Keratinocyte (primary cell): ENCODE results near the gene UNC93A. TPM values are rescaled to one million over a fixed set of nuclear protein-coding genes. Genes with fewer than 3 reads are reported as not detected.

ENCODE experiments used
- DNase-seq: peaks from one replicate; pipeline ENCODE4 v3.0.0-alpha.2; 2011; ENCODE audit warnings: low read depth, missing footprints, low spot score
- FAIRE-seq: peaks from 2 replicates; lab custom pipeline; 2011; peaks lifted over from hg19 to GRCh38; lab: Jason Lieb, UNC
- H2AFZ ChIP-seq: 2 replicates; pipeline ENCODE4 v1.6.0; 2012; ENCODE audit warnings: low read length, control low read depth, inconsistent platforms; ENCODE audit not compliant: control insufficient read depth
- H3K27ac ChIP-seq: 2 replicates; pipeline ENCODE4 v1.5.1; 2011; ENCODE audit warnings: low read length; ENCODE audit not compliant: control insufficient read depth, insufficient read depth
- H3K27me3 ChIP-seq: 3 replicates; pipeline ENCODE4 v1.6.0; 2011; ENCODE audit warnings: low read length; ENCODE audit not compliant: control insufficient read depth, insufficient read depth; ENCODE audit errors: extremely low read depth
- H3K36me3 ChIP-seq, 2 experiments: 2 replicates in 1 of 2; 3 replicates in 1 of 2; pipeline ENCODE4 v1.5.1; 2011; ENCODE audit warnings: low read length in 2 of 2, mild to moderate bottlenecking in 1 of 2; ENCODE audit not compliant: control insufficient read depth in 2 of 2, insufficient read depth in 2 of 2; ENCODE audit errors: extremely low read depth in 1 of 2
- H3K4me1 ChIP-seq: 3 replicates; pipeline ENCODE4 v1.5.1; 2011; ENCODE audit warnings: low read length; ENCODE audit not compliant: control insufficient read depth, insufficient read depth; ENCODE audit errors: extremely low read depth
- H3K4me2 ChIP-seq: 3 replicates; pipeline ENCODE4 v1.6.0; 2011; ENCODE audit warnings: low read depth, low read length; ENCODE audit not compliant: control insufficient read depth, insufficient read depth; ENCODE audit errors: extremely low read depth
- H3K4me3 ChIP-seq, 3 experiments: fragments of 200-600 bp in 1 of 3; sonication (generic) in 1 of 3; 2 replicates in 2 of 3; 3 replicates in 1 of 3; pipeline ENCODE4 v1.5.1; 2011 to 2016; ENCODE audit warnings: low read length in 3 of 3, mild to moderate bottlenecking in 3 of 3, control low read depth in 2 of 3, inconsistent platforms in 1 of 3, low read depth in 1 of 3, mixed read lengths in 1 of 3, mixed run types in 1 of 3, moderate library complexity in 1 of 3; ENCODE audit not compliant: control insufficient read depth in 2 of 3, insufficient read depth in 2 of 3; ENCODE audit errors: extremely low read depth in 1 of 3
- H3K79me2 ChIP-seq: 2 replicates; pipeline ENCODE4 v1.6.0; 2012; ENCODE audit warnings: low read length; ENCODE audit not compliant: control insufficient read depth, insufficient read depth
- H3K9ac ChIP-seq: 3 replicates; pipeline ENCODE4 v1.6.0; 2011; ENCODE audit warnings: low read length; ENCODE audit not compliant: control insufficient read depth, insufficient read depth; ENCODE audit errors: extremely low read depth
- H3K9me1 ChIP-seq: 3 replicates; pipeline ENCODE4 v1.6.0; 2011; ENCODE audit warnings: low read length; ENCODE audit not compliant: control insufficient read depth, insufficient read depth; ENCODE audit errors: extremely low read depth
- H3K9me3 ChIP-seq: 2 replicates; pipeline ENCODE4 v1.5.1; 2012; ENCODE audit warnings: low read depth, low read length; ENCODE audit not compliant: control insufficient read depth
- H4K20me1 ChIP-seq: 3 replicates; pipeline ENCODE4 v1.6.0; 2011; ENCODE audit warnings: low read length; ENCODE audit not compliant: control insufficient read depth, insufficient read depth; ENCODE audit errors: extremely low read depth
- CTCF ChIP-seq, 3 experiments: IDR thresholded peaks in 1 of 3; conservative IDR thresholded peaks in 1 of 3; optimal IDR thresholded peaks in 1 of 3; 2 replicates in 2 of 3; 3 replicates in 1 of 3; pipeline versions ENCODE3 to v1.5.1; 2011; ENCODE audit warnings: low read length in 3 of 3, mild to moderate bottlenecking in 3 of 3, moderate library complexity in 2 of 3, control low read depth in 1 of 3, inconsistent platforms in 1 of 3; ENCODE audit not compliant: insufficient read depth in 2 of 3; ENCODE audit errors: extremely low read depth in 1 of 3
- EZH2 ChIP-seq: IDR thresholded peaks from one replicate; pipeline ENCODE4 v1.6.1; 2012; ENCODE audit warnings: inconsistent platforms, mild to moderate bottlenecking, low read length, moderate library complexity
- dilution Hi-C: fragments of 300-500 bp; cut with MboI; formaldehyde crosslinking; loops from one replicate; pipeline ENCODE4 v1.7.0; 2020; ENCODE audit warnings: low sequenced_read_pairs; ENCODE audit not compliant: extremely low pct_ligation_motif_present
- polyA plus RNA-seq, 5 experiments: library from polyadenylated mRNA; depleted of rRNA in 3 of 5; stranded (reverse) in 3 of 5; stranded (forward) in 1 of 5; unstranded in 1 of 5; fragments of >200 nt; gene quantifications; 1 replicate in 1 of 5; 2 replicates in 3 of 5; 3 replicates in 1 of 5; pipeline versions ENCODE4 v1.2.1 to v1.2.3, GENCODE V29; 2011 to 2012; ENCODE audit warnings: missing spikeins in 2 of 5, low read depth in 1 of 5, low replicate concordance in 1 of 5

UNC93A gene
- polyA plus RNA-seq, 1 donor (not counting 4 experiments of a cell fraction or from before 2014, with no cell fraction given): not detected

GRCh38 chr6:167331565-167331964 lies 40.5 kb downstream of the UNC93A start:
- TF ChIP-seq CTCF (optimal IDR thresholded peaks at IDR 0.05 in 1 of 3, IDR thresholded peaks at IDR 0.05 in 1 of 3, conservative IDR thresholded peaks at IDR 0.05 in 1 of 3; ENCODE audit: extremely low read depth in 1 of 3, insufficient read depth in 2 of 3, low read length in 3 of 3) (no peak), EZH2 (no peak)
- no peak for FAIRE-seq
- Histone ChIP-seq H3K36me3 (no peaks in the 10 kb centered on the region), H3K4me2 (no peak overlapping the region), H2AFZ (no peak overlapping the region), H3K4me3 (no peak overlapping the region), H3K27me3 (no peaks in the 10 kb centered on the region), H3K4me1 (no peaks in the 10 kb centered on the region), H3K9me3 (no peaks in the 10 kb centered on the region), H3K9me1 (no peaks in the 10 kb centered on the region), H4K20me1 (no peaks in the 10 kb centered on the region), H3K9ac (no peak overlapping the region), H3K79me2 (no peaks in the 10 kb centered on the region), H3K27ac (no peak overlapping the region)
- dilution Hi-C loops: no loop called here
- no peak for DNase-seq

- DNase-seq: no peak
These were observed 45.9 kb downstream of the UNC93A start for GRCh38 chr6:167336844-167337630.

More at GRCh38 chr6:167336844-167337630, 45.9 kb downstream of the UNC93A start:
- Histone ChIP-seq H3K9me3 (no peaks in the 10 kb centered on the region), H3K9ac (no peak overlapping the region), H4K20me1 (no peaks in the 10 kb centered on the region), H2AFZ (no peak overlapping the region), H3K4me3 (no peak overlapping the region), H3K9me1 (no peaks in the 10 kb centered on the region), H3K27ac (no peak overlapping the region), H3K4me1 (no peaks in the 10 kb centered on the region), H3K36me3 (no peaks in the 10 kb centered on the region), H3K79me2 (no peaks in the 10 kb centered on the region), H3K27me3 (no peaks in the 10 kb centered on the region), H3K4me2 (no peak overlapping the region)
- FAIRE-seq: no peak
- TF ChIP-seq CTCF (optimal IDR thresholded peaks at IDR 0.05 in 1 of 3, IDR thresholded peaks at IDR 0.05 in 1 of 3, conservative IDR thresholded peaks at IDR 0.05 in 1 of 3; ENCODE audit: extremely low read depth in 1 of 3, insufficient read depth in 2 of 3, low read length in 3 of 3): no peak
- TF ChIP-seq EZH2: no peak
- dilution Hi-C loops: no loop called here
